BJ (cell line): ENCODE results near the gene AAMDC. TPM values are rescaled to one million over a fixed set of nuclear protein-coding genes. Genes with fewer than 3 reads are reported as not detected.
"Not testable (repeated sequence)": the region's sequence is repeated elsewhere in the genome, so short reads cannot be mapped to it uniquely, and the experiment has no call there.

ENCODE experiments used
- CTCF ChIA-PET: fragments of 350-600 bp; formaldehyde crosslinking; extraction: SDS; loops from one replicate; lab custom pipeline; 2021; ENCODE audit warnings: antibody characterized with exemption, inconsistent platforms; lab: Yijun Ruan, JAX
- POLR2A ChIA-PET: fragments of 300-600 bp; sonication (Branson Sonifier 250); formaldehyde crosslinking; extraction: SDS; loops from one replicate; lab custom pipeline; 2021; ENCODE audit warnings: antibody characterized with exemption; lab: Charles Lee
- DNase-seq: peaks from one replicate; pipeline ENCODE4 v3.0.0-alpha.2; 2011; ENCODE audit warnings: low read depth
- H3K27me3 ChIP-seq: 2 replicates; pipeline ENCODE4 v1.6.0; 2011; ENCODE audit warnings: low read length; ENCODE audit not compliant: control insufficient read depth, insufficient read depth
- H3K36me3 ChIP-seq: 2 replicates; pipeline ENCODE4 v1.5.1; 2011; ENCODE audit warnings: low read length; ENCODE audit not compliant: control insufficient read depth, insufficient read depth
- H3K4me3 ChIP-seq: 2 replicates; pipeline ENCODE4 v1.5.1; 2011; ENCODE audit warnings: low read depth, mild to moderate bottlenecking, control low read depth, low read length
- CTCF ChIP-seq: IDR thresholded peaks from 2 replicates; pipeline ENCODE4 v1.5.1; 2011; ENCODE audit warnings: low read depth, mild to moderate bottlenecking, control low read depth, inconsistent platforms, low read length, moderate library complexity; ENCODE audit not compliant: insufficient read depth
- polyA plus RNA-seq: library from polyadenylated mRNA; depleted of rRNA; stranded (reverse); fragments of >200 nt; gene quantifications from 2 replicates; pipeline ENCODE4 v1.2.3, GENCODE V29; 2011; rRNA removed
- small RNA-seq: library from RNA; depleted of rRNA; stranded (forward); fragments of <200 nt; gene quantifications from one replicate; pipeline ENCODE3, GENCODE V24; 2012; ENCODE audit warnings: low replicate concordance, low read depth; ENCODE audit not compliant: insufficient read length

Gene AAMDC
- polyA plus RNA-seq, 1 experiment: 33.0 TPM

GRCh38 chr11:77908835-77909234, 87.9 kb downstream of the AAMDC start:
- CTCF ChIA-PET: no interaction called here

GRCh38 chr11:77909277-77909676, 88.3 kb downstream of the AAMDC start:
- no peaks in the 10 kb centered on the region for H3K27me3 ChIP-seq
- no peak for TF ChIP-seq CTCF
- H3K36me3 ChIP-seq: no peaks in the 10 kb centered on the region
- no peak overlapping the region for H3K4me3 ChIP-seq
- POLR2A ChIA-PET: no interaction called here
- CTCF ChIA-PET: no interaction called here
- no peak for DNase-seq

More at GRCh38 chr11:77908835-77909234, 87.9 kb downstream of the AAMDC start:
- no peak overlapping the region for H3K4me3 ChIP-seq
- POLR2A ChIA-PET: no interaction called here
- H3K36me3 ChIP-seq: no peaks in the 10 kb centered on the region
- no peaks in the 10 kb centered on the region for H3K27me3 ChIP-seq
- no peak for TF ChIP-seq CTCF
- no peak for DNase-seq

- H3K4me3 ChIP-seq, DNase-seq, POLR2A ChIA-PET, H3K27me3 ChIP-seq, H3K36me3 ChIP-seq, CTCF ChIA-PET: not testable (repeated sequence)
These were observed 89.9 kb downstream of the AAMDC start for GRCh38 chr11:77910828-77911227.

GRCh38 chr11:77913608-77914306, 92.8 kb downstream of the AAMDC start:
- DNase-seq: not testable (repeated sequence)

GRCh38 chr11:77914307-77914791, 93.4 kb downstream of the AAMDC start:
- POLR2A ChIA-PET, CTCF ChIA-PET, H3K36me3 ChIP-seq, H3K4me3 ChIP-seq, H3K27me3 ChIP-seq: not testable (repeated sequence)
- DNase-seq: peak; percentile 37

More at GRCh38 chr11:77913608-77914306, 92.8 kb downstream of the AAMDC start:
- CTCF ChIA-PET, POLR2A ChIA-PET, H3K27me3 ChIP-seq, H3K36me3 ChIP-seq, H3K4me3 ChIP-seq: not testable (repeated sequence)

DNA sequence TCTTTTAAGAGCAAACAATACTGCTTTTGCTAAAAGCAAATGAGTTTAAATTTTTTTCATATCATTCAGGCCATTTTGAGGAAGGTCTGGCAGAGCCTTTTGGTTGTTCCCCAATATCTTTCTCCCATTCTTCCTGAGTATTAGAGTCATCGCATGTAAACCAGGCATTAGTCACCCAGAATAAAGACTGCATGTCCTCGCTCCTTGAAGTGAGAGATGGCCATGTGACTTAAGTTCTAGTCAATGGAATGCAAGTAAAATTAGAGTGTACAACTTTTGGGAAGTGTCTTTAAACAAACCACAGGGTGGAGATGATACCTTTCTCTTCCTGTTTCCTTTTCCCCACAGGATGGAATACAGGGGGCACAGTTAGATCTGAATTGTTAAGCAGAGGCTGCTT, 96.8 kb downstream of the AAMDC start:
- CTCF ChIA-PET, POLR2A ChIA-PET, H3K4me3 ChIP-seq, H3K27me3 ChIP-seq, H3K36me3 ChIP-seq, DNase-seq: not testable (repeated sequence)

Small RNAs within 50 kb of the gene (small RNA-seq; reads per million reads assigned to genes)
- not detected for gene AP002812.4

Other genes with a start within 250 kb of the AAMDC start
- gene AQP11, start 231.2 kb upstream of the AAMDC start, polyA plus RNA-seq: 1.2 and 1.3 TPM in 2 replicates
- 91.6 and 112 TPM in 2 replicates for gene CLNS1A, start 183.3 kb upstream of the AAMDC start, polyA plus RNA-seq
- gene RSF1, start 422 bp upstream of the AAMDC start, polyA plus RNA-seq: 6.0 and 12.0 TPM in 2 replicates
- 16.8 and 18.9 TPM in 2 replicates for gene INTS4, start 173.5 kb downstream of the AAMDC start, polyA plus RNA-seq
- gene KCTD14, start 202.1 kb downstream of the AAMDC start, polyA plus RNA-seq: 1.8 and 2.1 TPM in 2 replicates
- not detected in 2 replicates for gene THRSP, start 242.7 kb downstream of the AAMDC start, polyA plus RNA-seq